Upper lobe of left lung (tissue), 4 donors: ENCODE results near the gene CTU2.

ENCODE experiments used
- CTCF ChIP-seq, 6 experiments: fragments of 450-650 bp in 4 of 6; fragments of 200-600 bp in 2 of 6; sonication (generic) in 2 of 6; IDR thresholded peaks; one replicate each; pipeline ENCODE4 v1.5.1; 2016 to 2019; ENCODE audit warnings: antibody characterized with exemption in 6 of 6
- EP300 ChIP-seq, 4 donors: sonication (generic); formaldehyde crosslinking; IDR thresholded peaks; one replicate each; pipeline ENCODE4 v1.5.1; 2017; ENCODE audit warnings: antibody characterized with exemption in 4 of 4, control low read depth in 2 of 4

GRCh38 chr16:88732961-88733294 is 26.6 kb downstream of the CTU2 start:
- TF ChIP-seq CTCF (IDR thresholded peaks at IDR 0.05) (no peak), EP300 (IDR thresholded peaks at IDR 0.05) (no peak)
